Lower leg skin (tissue), 3 donors: ENCODE data around the gene ZNF135.

ENCODE experiments used
- POLR2A ChIP-seq, 2 donors: fragments of 450-650 bp; IDR thresholded peaks; one replicate each; pipeline ENCODE4 v1.6.1; 2016 to 2017; ENCODE audit warnings: antibody characterized with exemption in 2 of 2, mild to moderate bottlenecking in 1 of 2, moderate library complexity in 1 of 2
- TF ChIP-seq, protein P1 (sequence below), 3 donors: fragments of 450-650 bp; IDR thresholded peaks; one replicate each; pipeline ENCODE4 v1.5.1; 2016; ENCODE audit warnings: antibody characterized with exemption in 3 of 3, mild to moderate bottlenecking in 3 of 3, moderate library complexity in 2 of 3

DNA sequence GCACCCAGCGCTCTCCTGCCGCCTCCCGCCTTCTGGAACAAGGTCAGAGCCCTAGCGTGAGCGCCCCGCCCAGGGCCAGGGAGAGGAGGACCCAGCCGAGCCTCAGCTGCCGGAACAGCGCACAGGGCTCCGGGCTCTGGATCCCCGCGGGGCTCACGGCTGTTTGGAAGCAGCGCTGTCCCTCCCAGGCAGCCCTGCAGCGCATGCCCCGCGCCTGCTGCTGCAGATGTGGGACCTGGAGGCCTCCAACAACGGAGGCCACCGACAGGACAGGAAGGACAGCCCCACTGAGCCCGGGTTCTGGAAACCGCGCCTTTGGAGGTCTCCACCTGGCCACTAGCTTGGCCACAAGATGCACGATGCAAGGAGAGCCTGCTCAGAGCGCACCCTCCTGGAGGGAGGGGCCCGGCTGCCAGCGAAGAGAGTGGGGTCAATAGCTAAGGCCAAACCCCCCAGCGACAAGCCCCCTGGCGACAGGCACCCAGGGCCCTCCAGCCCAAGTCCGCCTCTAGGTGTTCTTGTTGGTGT, 26.3 kb downstream of the ZNF135 start:
- TF ChIP-seq, protein P1, sequence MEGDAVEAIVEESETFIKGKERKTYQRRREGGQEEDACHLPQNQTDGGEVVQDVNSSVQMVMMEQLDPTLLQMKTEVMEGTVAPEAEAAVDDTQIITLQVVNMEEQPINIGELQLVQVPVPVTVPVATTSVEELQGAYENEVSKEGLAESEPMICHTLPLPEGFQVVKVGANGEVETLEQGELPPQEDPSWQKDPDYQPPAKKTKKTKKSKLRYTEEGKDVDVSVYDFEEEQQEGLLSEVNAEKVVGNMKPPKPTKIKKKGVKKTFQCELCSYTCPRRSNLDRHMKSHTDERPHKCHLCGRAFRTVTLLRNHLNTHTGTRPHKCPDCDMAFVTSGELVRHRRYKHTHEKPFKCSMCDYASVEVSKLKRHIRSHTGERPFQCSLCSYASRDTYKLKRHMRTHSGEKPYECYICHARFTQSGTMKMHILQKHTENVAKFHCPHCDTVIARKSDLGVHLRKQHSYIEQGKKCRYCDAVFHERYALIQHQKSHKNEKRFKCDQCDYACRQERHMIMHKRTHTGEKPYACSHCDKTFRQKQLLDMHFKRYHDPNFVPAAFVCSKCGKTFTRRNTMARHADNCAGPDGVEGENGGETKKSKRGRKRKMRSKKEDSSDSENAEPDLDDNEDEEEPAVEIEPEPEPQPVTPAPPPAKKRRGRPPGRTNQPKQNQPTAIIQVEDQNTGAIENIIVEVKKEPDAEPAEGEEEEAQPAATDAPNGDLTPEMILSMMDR (IDR thresholded peaks at IDR 0.05) = no peak
- no peak for TF ChIP-seq POLR2A (IDR thresholded peaks at IDR 0.05)
